ENCODE measurements around the gene CST1. TPM values are rescaled to one million over a fixed set of nuclear protein-coding genes. Genes with fewer than 3 reads are reported as not detected.

CST1 gene
- total RNA-seq, 1 donor from 2014 or later: not detected

- no peak overlapping the region for H3K9ac ChIP-seq (ENCODE audit: low read length)
- H2AFZ ChIP-seq (ENCODE audit: low read depth, low read length): no peak overlapping the region
- Mint-ChIP-seq H3K9me3 (ENCODE audit: unreplicated experiment) (no peaks in the 10 kb centered on the region), H3K27me3 (ENCODE audit: low read depth, unreplicated experiment) (peaks cover 22% of the 10 kb centered on the region), H3K4me3 (ENCODE audit: unreplicated experiment) (no peak overlapping the region), H3K4me1 (ENCODE audit: low read depth, unreplicated experiment) (no peaks in the 10 kb centered on the region), H3K36me3 (ENCODE audit: low read depth, unreplicated experiment) (no peaks in the 10 kb centered on the region), H3K27ac (ENCODE audit: unreplicated experiment) (no peak overlapping the region)
- no peak overlapping the region for H3K27ac ChIP-seq (ENCODE audit: low read depth, low read length)
- H4K20me1 ChIP-seq (ENCODE audit: insufficient read depth, low read length): no peaks in the 10 kb centered on the region
- FAIRE-seq (no peak), DNase-seq (ENCODE audit: low read depth) (no peak)
- TF ChIP-seq, protein P1, sequence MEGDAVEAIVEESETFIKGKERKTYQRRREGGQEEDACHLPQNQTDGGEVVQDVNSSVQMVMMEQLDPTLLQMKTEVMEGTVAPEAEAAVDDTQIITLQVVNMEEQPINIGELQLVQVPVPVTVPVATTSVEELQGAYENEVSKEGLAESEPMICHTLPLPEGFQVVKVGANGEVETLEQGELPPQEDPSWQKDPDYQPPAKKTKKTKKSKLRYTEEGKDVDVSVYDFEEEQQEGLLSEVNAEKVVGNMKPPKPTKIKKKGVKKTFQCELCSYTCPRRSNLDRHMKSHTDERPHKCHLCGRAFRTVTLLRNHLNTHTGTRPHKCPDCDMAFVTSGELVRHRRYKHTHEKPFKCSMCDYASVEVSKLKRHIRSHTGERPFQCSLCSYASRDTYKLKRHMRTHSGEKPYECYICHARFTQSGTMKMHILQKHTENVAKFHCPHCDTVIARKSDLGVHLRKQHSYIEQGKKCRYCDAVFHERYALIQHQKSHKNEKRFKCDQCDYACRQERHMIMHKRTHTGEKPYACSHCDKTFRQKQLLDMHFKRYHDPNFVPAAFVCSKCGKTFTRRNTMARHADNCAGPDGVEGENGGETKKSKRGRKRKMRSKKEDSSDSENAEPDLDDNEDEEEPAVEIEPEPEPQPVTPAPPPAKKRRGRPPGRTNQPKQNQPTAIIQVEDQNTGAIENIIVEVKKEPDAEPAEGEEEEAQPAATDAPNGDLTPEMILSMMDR (IDR thresholded peaks at IDR 0.05; ENCODE audit: insufficient read depth, low read depth, low read length): no peak
- TF ChIP-seq EZH2 (IDR thresholded peaks at IDR 0.05; ENCODE audit: insufficient read depth, low read length): no peak
- H3K36me3 ChIP-seq (ENCODE audit: insufficient read depth, low read length): no peaks in the 10 kb centered on the region
- H3K4me3 ChIP-seq (ENCODE audit: insufficient read depth, low read depth, low read length): no peak overlapping the region
- H3K27me3 ChIP-seq (ENCODE audit: insufficient read depth, low read length): peaks cover 2% of the 10 kb centered on the region
- no peak overlapping the region for H3K4me2 ChIP-seq (ENCODE audit: low read length)
- H3K9me3 ChIP-seq (ENCODE audit: insufficient read depth, low read depth, low read length): no peaks in the 10 kb centered on the region
- no peaks in the 10 kb centered on the region for H3K4me1 ChIP-seq (ENCODE audit: insufficient read depth, low read length)
- no peaks in the 10 kb centered on the region for H3K79me2 ChIP-seq (ENCODE audit: insufficient read depth, low read length)
These were observed 44.8 kb downstream of the CST1 start for GRCh38 chr20:23705895-23706294.

DNA sequence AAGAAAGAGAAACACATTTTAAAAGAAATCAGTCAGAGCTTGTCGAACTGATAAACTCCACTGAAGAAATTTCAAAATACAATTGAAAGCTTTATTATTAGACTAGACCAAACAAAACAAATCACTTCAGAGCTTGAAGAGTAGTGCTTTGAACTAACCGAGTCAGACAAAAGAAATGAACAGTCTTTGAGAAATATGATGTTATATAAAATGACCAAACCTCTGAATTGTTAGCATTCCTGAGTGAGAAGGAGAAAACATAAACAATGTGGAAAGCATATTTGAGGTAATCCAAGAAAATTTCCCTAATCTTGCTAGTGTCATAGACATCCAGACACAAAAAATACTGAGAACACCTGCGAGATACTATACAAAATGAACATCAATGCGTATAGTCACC is 48.7 kb downstream of the CST1 start:
- Mint-ChIP-seq H3K4me3 (ENCODE audit: unreplicated experiment) (no peak overlapping the region), H3K4me1 (ENCODE audit: low read depth, unreplicated experiment) (no peaks in the 10 kb centered on the region), H3K36me3 (ENCODE audit: low read depth, unreplicated experiment) (no peaks in the 10 kb centered on the region), H3K27ac (ENCODE audit: unreplicated experiment) (no peak overlapping the region), H3K27me3 (ENCODE audit: low read depth, unreplicated experiment) (peaks cover 12% of the 10 kb centered on the region), H3K9me3 (ENCODE audit: unreplicated experiment) (no peaks in the 10 kb centered on the region)
- Histone ChIP-seq H3K36me3 (ENCODE audit: insufficient read depth, low read length) (no peaks in the 10 kb centered on the region), H3K4me3 (ENCODE audit: insufficient read depth, low read depth, low read length) (no peak overlapping the region), H3K4me1 (ENCODE audit: insufficient read depth, low read length) (no peaks in the 10 kb centered on the region), H3K9me3 (ENCODE audit: insufficient read depth, low read depth, low read length) (no peaks in the 10 kb centered on the region), H4K20me1 (ENCODE audit: insufficient read depth, low read length) (no peaks in the 10 kb centered on the region), H3K4me2 (ENCODE audit: low read length) (no peak overlapping the region), H3K9ac (ENCODE audit: low read length) (no peak overlapping the region), H3K27ac (ENCODE audit: low read depth, low read length) (no peak overlapping the region), H2AFZ (ENCODE audit: low read depth, low read length) (no peak overlapping the region), H3K79me2 (ENCODE audit: insufficient read depth, low read length) (no peaks in the 10 kb centered on the region), H3K27me3 (ENCODE audit: insufficient read depth, low read length) (peaks cover 2% of the 10 kb centered on the region)
- no peak for DNase-seq (ENCODE audit: low read depth)
- FAIRE-seq: no peak
- TF ChIP-seq EZH2 (IDR thresholded peaks at IDR 0.05; ENCODE audit: insufficient read depth, low read length): no peak
- TF ChIP-seq, protein P1 (IDR thresholded peaks at IDR 0.05; ENCODE audit: insufficient read depth, low read depth, low read length): no peak

GRCh38 chr20:23700931-23701330 is 49.8 kb downstream of the CST1 start:
- no peaks in the 10 kb centered on the region for H3K79me2 ChIP-seq (ENCODE audit: insufficient read depth, low read length)
- H2AFZ ChIP-seq (ENCODE audit: low read depth, low read length): no peak overlapping the region
- no peak overlapping the region for H3K4me2 ChIP-seq (ENCODE audit: low read length)
- no peaks in the 10 kb centered on the region for H3K36me3 ChIP-seq (ENCODE audit: insufficient read depth, low read length)
- Mint-ChIP-seq H3K4me3 (ENCODE audit: unreplicated experiment) (no peak overlapping the region), H3K36me3 (ENCODE audit: low read depth, unreplicated experiment) (no peaks in the 10 kb centered on the region), H3K27me3 (ENCODE audit: low read depth, unreplicated experiment) (peaks cover 17% of the 10 kb centered on the region), H3K4me1 (ENCODE audit: low read depth, unreplicated experiment) (no peaks in the 10 kb centered on the region), H3K9me3 (ENCODE audit: unreplicated experiment) (no peaks in the 10 kb centered on the region), H3K27ac (ENCODE audit: unreplicated experiment) (no peak overlapping the region)
- H3K27me3 ChIP-seq (ENCODE audit: insufficient read depth, low read length): peaks cover 2% of the 10 kb centered on the region
- H3K27ac ChIP-seq (ENCODE audit: low read depth, low read length): no peak overlapping the region
- H3K4me1 ChIP-seq (ENCODE audit: insufficient read depth, low read length): no peaks in the 10 kb centered on the region
- no peak for FAIRE-seq
- H4K20me1 ChIP-seq (ENCODE audit: insufficient read depth, low read length): no peaks in the 10 kb centered on the region
- DNase-seq (ENCODE audit: low read depth): no peak
- no peak for TF ChIP-seq EZH2 (IDR thresholded peaks at IDR 0.05; ENCODE audit: insufficient read depth, low read length)
- TF ChIP-seq, protein P1 (IDR thresholded peaks at IDR 0.05; ENCODE audit: insufficient read depth, low read depth, low read length): no peak
- no peak overlapping the region for H3K9ac ChIP-seq (ENCODE audit: low read length)
- H3K4me3 ChIP-seq (ENCODE audit: insufficient read depth, low read depth, low read length): no peak overlapping the region
- H3K9me3 ChIP-seq (ENCODE audit: insufficient read depth, low read depth, low read length): no peaks in the 10 kb centered on the region
